ENCODE measurements around the gene COL6A2. TPM values are rescaled to one million over a fixed set of nuclear protein-coding genes. Genes with fewer than 3 reads are reported as not detected.

The COL6A2 gene
- total RNA-seq, 1 experiment from 2014 or later: 87.0 TPM

DNA sequence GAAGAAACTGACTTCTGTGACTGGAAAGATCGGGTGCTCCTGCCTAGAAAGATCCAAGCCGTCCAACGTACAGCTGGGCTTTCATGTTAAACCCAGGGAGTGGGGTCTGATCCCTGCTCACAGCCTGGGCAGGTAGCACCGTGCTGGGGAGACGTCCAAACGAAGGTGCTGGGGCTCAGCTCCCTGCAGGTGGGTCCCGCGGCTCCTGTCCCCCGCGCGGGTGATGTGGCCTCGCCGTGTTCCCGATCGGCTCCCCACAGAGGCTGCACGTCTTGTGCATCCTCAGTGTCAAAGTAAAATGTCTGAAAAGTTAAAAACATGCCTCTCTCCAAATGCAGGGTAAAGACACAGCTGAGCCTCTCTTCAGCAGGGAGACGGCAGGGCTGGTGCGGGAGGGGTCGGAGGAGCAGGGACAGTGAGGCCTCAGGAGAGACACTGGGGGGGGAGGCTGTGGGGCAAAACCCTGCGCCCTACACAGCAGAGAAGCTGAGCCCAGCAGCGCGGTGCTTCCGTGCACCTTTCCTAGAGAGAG, 40.1 kb upstream of the COL6A2 start:
- no peaks in the 10 kb centered on the region for H3K27me3 ChIP-seq (ENCODE audit: insufficient read depth, low read length)
- peaks cover 0 to 17% of the 10 kb centered on the region in 2 experiments; a peak in 2 of 4 replicates for H3K4me1 ChIP-seq (ENCODE audit: control insufficient read depth in 1 of 2, insufficient read depth in 2 of 2, low read length in 2 of 2)
- ATAC-seq: no peak
- no peak overlapping the region for H2AFZ ChIP-seq (ENCODE audit: low read depth, low read length, poor library complexity, severe bottlenecking)
- H3K9me2 ChIP-seq (ENCODE audit: insufficient read depth): no peaks in the 10 kb centered on the region
- H3K27ac ChIP-seq (ENCODE audit: low read depth, low read length): no peak overlapping the region
- no peak for DNase-seq (ENCODE audit: low read depth, low spot score)
- no peak overlapping the region for H3K4me3 ChIP-seq (replicated peaks in 1 of 2; ENCODE audit: low read depth in 1 of 2, low read length in 2 of 2)
- no peaks in the 10 kb centered on the region for H4K20me1 ChIP-seq (ENCODE audit: insufficient read depth)
- ChIA-PET POLR2A (no interaction called here), CTCF (no interaction called here), RAD21 (ENCODE audit: low non-redundant PET in 1 of 2, low total read pairs in 2 of 2, uncharacterized antibody in 2 of 2, unreplicated experiment in 2 of 2) (no interaction called here)
- H3K79me2 ChIP-seq (ENCODE audit: insufficient read depth, low read length): no peaks in the 10 kb centered on the region
- H3K9me3 ChIP-seq (ENCODE audit: control insufficient read depth in 1 of 2, insufficient read depth in 1 of 2, low read depth in 1 of 2, low read length in 2 of 2): peaks cover 4 to 7% of the 10 kb centered on the region in 2 experiments; a peak in 2 of 4 replicates
- H3K36me3 ChIP-seq (ENCODE audit: control insufficient read depth in 1 of 2, insufficient read depth in 2 of 2, low read length in 2 of 2): no peaks in the 10 kb centered on the region
- H3K4me2 ChIP-seq (ENCODE audit: low read length): no peak overlapping the region
- TF ChIP-seq SP1 (IDR thresholded peaks at IDR 0.05; ENCODE audit: low read depth) (no peak), YY1 (IDR thresholded peaks at IDR 0.05; ENCODE audit: extremely low read depth, insufficient replicate concordance, low read depth, low read length) (no peak), CEBPB (IDR thresholded peaks at IDR 0.05; ENCODE audit: low read depth) (no peak), FOSL1 (IDR thresholded peaks at IDR 0.05; ENCODE audit: low read depth) (no peak)
- intact Hi-C loops (cut with micrococcal nuclease): no loop called here
- no peak overlapping the region for H3K9ac ChIP-seq (ENCODE audit: low read length)
- BruUV-seq (replicated peaks): no TSS peak

DNA sequence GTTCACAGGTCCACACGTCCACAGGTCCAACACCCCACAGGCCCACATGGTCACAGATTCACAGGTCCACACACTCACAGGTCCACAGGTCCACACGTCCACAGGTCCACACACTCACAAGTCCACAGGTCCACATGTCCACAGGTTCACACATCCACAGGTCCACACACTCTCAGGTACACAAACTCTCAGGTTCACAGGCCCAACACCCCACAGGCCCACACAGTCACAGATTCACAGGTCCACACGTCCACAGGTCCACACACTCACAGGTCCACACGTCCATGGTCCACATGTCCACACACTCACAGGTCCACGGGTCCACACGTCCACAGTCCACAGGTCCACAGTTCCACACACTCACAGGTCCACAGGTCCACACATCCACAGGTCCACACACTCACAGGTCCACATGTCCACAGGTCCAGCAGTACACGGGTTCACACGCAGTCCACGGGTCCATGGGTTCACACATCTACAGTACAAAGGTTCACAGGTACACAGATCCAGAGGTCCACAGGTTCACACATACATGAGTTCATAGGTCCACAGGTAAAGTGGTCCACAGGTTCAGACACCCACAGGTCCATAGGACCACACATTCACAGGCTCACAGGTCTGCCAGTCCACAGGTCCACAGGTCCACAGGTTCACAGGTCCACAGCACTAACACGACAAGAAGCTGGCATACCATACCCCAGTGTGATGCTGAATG, 39.3 kb upstream of the COL6A2 start:
- no TSS peak for BruUV-seq (replicated peaks)
- POLR2A ChIA-PET: no interaction called here
- Histone ChIP-seq H3K4me3 (replicated peaks in 1 of 2; ENCODE audit: low read depth in 1 of 2, low read length in 2 of 2) (no peak overlapping the region), H2AFZ (ENCODE audit: low read depth, low read length, poor library complexity, severe bottlenecking) (no peak overlapping the region), H3K27me3 (ENCODE audit: insufficient read depth, low read length) (no peaks in the 10 kb centered on the region), H3K9me3 (ENCODE audit: control insufficient read depth in 1 of 2, insufficient read depth in 1 of 2, low read depth in 1 of 2, low read length in 2 of 2) (peaks cover 6 to 13% of the 10 kb centered on the region in 2 experiments; a peak in 2 of 4 replicates), H3K36me3 (ENCODE audit: control insufficient read depth in 1 of 2, insufficient read depth in 2 of 2, low read length in 2 of 2) (no peaks in the 10 kb centered on the region), H3K9me2 (ENCODE audit: insufficient read depth) (no peaks in the 10 kb centered on the region), H3K4me2 (ENCODE audit: low read length) (no peak overlapping the region), H3K9ac (ENCODE audit: low read length) (no peak overlapping the region), H3K27ac (ENCODE audit: low read depth, low read length) (no peak overlapping the region), H3K4me1 (ENCODE audit: control insufficient read depth in 1 of 2, insufficient read depth in 2 of 2, low read length in 2 of 2) (peaks cover 0 to 10% of the 10 kb centered on the region in 2 experiments; a peak in 2 of 4 replicates), H3K79me2 (ENCODE audit: insufficient read depth, low read length) (no peaks in the 10 kb centered on the region), H4K20me1 (ENCODE audit: insufficient read depth) (no peaks in the 10 kb centered on the region)
- intact Hi-C loops (cut with micrococcal nuclease): no loop called here
- ATAC-seq: no peak
- DNase-seq (ENCODE audit: low read depth, low spot score): no peak
- CTCF ChIA-PET: no interaction called here
- RAD21 ChIA-PET (ENCODE audit: low non-redundant PET in 1 of 2, low total read pairs in 2 of 2, uncharacterized antibody in 2 of 2, unreplicated experiment in 2 of 2): no interaction called here
- TF ChIP-seq FOSL1 (IDR thresholded peaks at IDR 0.05; ENCODE audit: low read depth) (no peak), RAD21 (IDR thresholded peaks at IDR 0.05; ENCODE audit: low read depth) (no peak), SRF (IDR thresholded peaks at IDR 0.05; ENCODE audit: low read depth) (no peak), POLR2AphosphoS5 (IDR thresholded peaks at IDR 0.05; ENCODE audit: low read depth, low read length) (no peak), ZFX (IDR thresholded peaks at IDR 0.05) (no peak), JUND (IDR thresholded peaks at IDR 0.05) (no peak), ZNF274 (IDR thresholded peaks at IDR 0.05; ENCODE audit: low read depth, low read length) (no peak), SP1 (IDR thresholded peaks at IDR 0.05; ENCODE audit: low read depth) (no peak), YY1 (IDR thresholded peaks at IDR 0.05; ENCODE audit: extremely low read depth, insufficient replicate concordance, low read depth, low read length) (no peak), EGR1 (IDR thresholded peaks at IDR 0.05; ENCODE audit: low read depth) (no peak), ELF1 (IDR thresholded peaks at IDR 0.05; ENCODE audit: borderline replicate concordance, low read depth) (no peak), EZH2phosphoT487 (IDR thresholded peaks at IDR 0.05; ENCODE audit: borderline replicate concordance) (no peak)
- TF ChIP-seq, protein P1, sequence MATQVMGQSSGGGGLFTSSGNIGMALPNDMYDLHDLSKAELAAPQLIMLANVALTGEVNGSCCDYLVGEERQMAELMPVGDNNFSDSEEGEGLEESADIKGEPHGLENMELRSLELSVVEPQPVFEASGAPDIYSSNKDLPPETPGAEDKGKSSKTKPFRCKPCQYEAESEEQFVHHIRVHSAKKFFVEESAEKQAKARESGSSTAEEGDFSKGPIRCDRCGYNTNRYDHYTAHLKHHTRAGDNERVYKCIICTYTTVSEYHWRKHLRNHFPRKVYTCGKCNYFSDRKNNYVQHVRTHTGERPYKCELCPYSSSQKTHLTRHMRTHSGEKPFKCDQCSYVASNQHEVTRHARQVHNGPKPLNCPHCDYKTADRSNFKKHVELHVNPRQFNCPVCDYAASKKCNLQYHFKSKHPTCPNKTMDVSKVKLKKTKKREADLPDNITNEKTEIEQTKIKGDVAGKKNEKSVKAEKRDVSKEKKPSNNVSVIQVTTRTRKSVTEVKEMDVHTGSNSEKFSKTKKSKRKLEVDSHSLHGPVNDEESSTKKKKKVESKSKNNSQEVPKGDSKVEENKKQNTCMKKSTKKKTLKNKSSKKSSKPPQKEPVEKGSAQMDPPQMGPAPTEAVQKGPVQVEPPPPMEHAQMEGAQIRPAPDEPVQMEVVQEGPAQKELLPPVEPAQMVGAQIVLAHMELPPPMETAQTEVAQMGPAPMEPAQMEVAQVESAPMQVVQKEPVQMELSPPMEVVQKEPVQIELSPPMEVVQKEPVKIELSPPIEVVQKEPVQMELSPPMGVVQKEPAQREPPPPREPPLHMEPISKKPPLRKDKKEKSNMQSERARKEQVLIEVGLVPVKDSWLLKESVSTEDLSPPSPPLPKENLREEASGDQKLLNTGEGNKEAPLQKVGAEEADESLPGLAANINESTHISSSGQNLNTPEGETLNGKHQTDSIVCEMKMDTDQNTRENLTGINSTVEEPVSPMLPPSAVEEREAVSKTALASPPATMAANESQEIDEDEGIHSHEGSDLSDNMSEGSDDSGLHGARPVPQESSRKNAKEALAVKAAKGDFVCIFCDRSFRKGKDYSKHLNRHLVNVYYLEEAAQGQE (IDR thresholded peaks at IDR 0.05; ENCODE audit: low read depth): no peak
- TF ChIP-seq, protein P2, sequence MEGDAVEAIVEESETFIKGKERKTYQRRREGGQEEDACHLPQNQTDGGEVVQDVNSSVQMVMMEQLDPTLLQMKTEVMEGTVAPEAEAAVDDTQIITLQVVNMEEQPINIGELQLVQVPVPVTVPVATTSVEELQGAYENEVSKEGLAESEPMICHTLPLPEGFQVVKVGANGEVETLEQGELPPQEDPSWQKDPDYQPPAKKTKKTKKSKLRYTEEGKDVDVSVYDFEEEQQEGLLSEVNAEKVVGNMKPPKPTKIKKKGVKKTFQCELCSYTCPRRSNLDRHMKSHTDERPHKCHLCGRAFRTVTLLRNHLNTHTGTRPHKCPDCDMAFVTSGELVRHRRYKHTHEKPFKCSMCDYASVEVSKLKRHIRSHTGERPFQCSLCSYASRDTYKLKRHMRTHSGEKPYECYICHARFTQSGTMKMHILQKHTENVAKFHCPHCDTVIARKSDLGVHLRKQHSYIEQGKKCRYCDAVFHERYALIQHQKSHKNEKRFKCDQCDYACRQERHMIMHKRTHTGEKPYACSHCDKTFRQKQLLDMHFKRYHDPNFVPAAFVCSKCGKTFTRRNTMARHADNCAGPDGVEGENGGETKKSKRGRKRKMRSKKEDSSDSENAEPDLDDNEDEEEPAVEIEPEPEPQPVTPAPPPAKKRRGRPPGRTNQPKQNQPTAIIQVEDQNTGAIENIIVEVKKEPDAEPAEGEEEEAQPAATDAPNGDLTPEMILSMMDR (IDR thresholded peaks at IDR 0.05 in 2 of 3, conservative IDR thresholded peaks at IDR 0.05 in 1 of 3; ENCODE audit: borderline replicate concordance in 1 of 3, insufficient read depth in 1 of 3, low read depth in 2 of 3, low read length in 2 of 3): no peak

All from HCT116 (cell line).